Measurements from ENCODE around the gene TLR3. TPM values are rescaled to one million over a fixed set of nuclear protein-coding genes. Genes with fewer than 3 reads are reported as not detected.

TLR3 gene
- total RNA-seq, 1 experiment from 2014 or later: 9.7 TPM

DNA sequence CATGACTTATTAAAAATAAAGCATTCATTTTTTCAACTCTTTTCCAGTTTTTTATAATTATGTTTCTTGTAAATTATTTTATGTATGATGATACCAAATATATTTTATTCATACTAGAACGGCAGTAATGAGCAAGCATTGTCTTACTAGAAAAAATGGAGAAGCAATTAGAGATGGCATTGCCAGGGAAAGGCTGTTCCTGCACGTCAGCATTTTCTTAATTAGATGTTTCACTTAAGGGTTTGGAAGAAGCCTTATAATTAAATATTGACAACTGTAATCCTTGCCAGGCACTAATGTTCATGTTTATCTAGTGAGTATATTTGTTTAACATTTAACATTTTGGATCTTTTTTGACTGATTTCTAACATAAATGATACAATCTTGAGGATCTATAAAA is 52.1 kb downstream of the TLR3 start:
- Histone ChIP-seq H4K20me1 (ENCODE audit: insufficient read depth, low read depth, low read length) (no peaks in the 10 kb centered on the region), H3K27me3 (ENCODE audit: low read length) (no peaks in the 10 kb centered on the region), H2AFZ (ENCODE audit: low read length) (no peak overlapping the region), H3K4me1 (ENCODE audit: low read length) (no peaks in the 10 kb centered on the region), H3K9me3 (ENCODE audit: low read length) (no peaks in the 10 kb centered on the region), H3K36me3 (ENCODE audit: insufficient read depth, low read length) (no peaks in the 10 kb centered on the region), H3K79me2 (ENCODE audit: low read length) (no peaks in the 10 kb centered on the region), H3K4me2 (ENCODE audit: low read depth, low read length, poor library complexity, severe bottlenecking) (no peak overlapping the region), H3K9me2 (replicated peaks; ENCODE audit: insufficient read depth, low read length) (no peaks in the 10 kb centered on the region), H3K27ac (ENCODE audit: low read length) (no peak overlapping the region), H3K9ac (ENCODE audit: low read length) (no peak overlapping the region), H3K4me3 (ENCODE audit: low read length) (no peak overlapping the region)
- no peak for DNase-seq

DNA sequence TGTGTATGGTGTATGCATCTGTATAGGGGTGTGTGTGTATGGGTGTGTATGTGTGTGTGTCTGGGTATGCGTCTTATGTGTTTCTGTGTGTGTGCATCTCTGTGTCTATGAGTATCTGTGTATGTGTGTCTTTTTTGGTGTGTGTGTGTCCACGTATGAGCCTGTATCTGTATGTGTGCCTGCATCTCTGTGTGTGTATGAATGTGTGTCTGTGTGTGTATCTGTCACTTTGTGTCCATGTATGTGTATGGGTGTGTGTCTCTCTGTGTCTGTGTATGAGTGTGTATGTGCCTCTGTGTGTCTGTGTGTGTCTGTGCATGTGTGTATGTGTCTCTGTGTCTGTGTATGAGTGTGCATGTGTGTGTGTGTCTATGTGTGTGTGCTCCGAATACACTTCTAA is 59.9 kb downstream of the TLR3 start:
- Histone ChIP-seq H3K27me3 (ENCODE audit: low read length) (no peaks in the 10 kb centered on the region), H3K27ac (ENCODE audit: low read length) (no peak overlapping the region), H3K9ac (ENCODE audit: low read length) (no peak overlapping the region), H3K4me3 (ENCODE audit: low read length) (no peak overlapping the region), H3K36me3 (ENCODE audit: insufficient read depth, low read length) (no peaks in the 10 kb centered on the region), H3K4me2 (ENCODE audit: low read depth, low read length, poor library complexity, severe bottlenecking) (no peak overlapping the region), H3K9me3 (ENCODE audit: low read length) (no peaks in the 10 kb centered on the region), H3K9me2 (replicated peaks; ENCODE audit: insufficient read depth, low read length) (no peaks in the 10 kb centered on the region), H3K4me1 (ENCODE audit: low read length) (peaks cover 8% of the 10 kb centered on the region), H3K79me2 (ENCODE audit: low read length) (no peaks in the 10 kb centered on the region), H4K20me1 (ENCODE audit: insufficient read depth, low read depth, low read length) (no peaks in the 10 kb centered on the region), H2AFZ (ENCODE audit: low read length) (no peak overlapping the region)
- DNase-seq: no peak

DNA sequence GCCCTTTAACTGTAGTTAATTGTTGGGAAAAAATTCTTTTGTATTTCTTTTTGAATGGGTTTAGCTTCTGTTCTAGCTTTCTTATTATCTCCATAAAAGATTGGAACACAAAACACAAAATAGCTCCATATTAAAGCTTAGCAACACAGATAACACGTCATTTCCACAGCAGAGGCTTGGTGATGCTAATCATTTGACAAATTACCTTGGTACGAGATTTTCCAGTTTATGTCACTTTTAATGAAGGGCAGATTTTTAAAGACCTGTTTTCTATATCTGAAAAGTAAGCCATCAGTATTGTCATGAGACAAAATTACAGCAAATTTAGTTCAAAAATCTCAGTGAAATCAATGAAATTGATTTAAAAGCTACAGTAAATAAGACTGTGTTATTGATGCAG is 63.0 kb downstream of the TLR3 start:
- Histone ChIP-seq H4K20me1 (ENCODE audit: insufficient read depth, low read depth, low read length) (no peaks in the 10 kb centered on the region), H3K9me2 (replicated peaks; ENCODE audit: insufficient read depth, low read length) (no peaks in the 10 kb centered on the region), H3K36me3 (ENCODE audit: insufficient read depth, low read length) (no peaks in the 10 kb centered on the region), H3K27ac (ENCODE audit: low read length) (no peak overlapping the region), H3K4me1 (ENCODE audit: low read length) (peaks cover 14% of the 10 kb centered on the region), H3K79me2 (ENCODE audit: low read length) (no peaks in the 10 kb centered on the region), H3K4me2 (ENCODE audit: low read depth, low read length, poor library complexity, severe bottlenecking) (no peak overlapping the region), H3K27me3 (ENCODE audit: low read length) (no peaks in the 10 kb centered on the region), H3K9me3 (ENCODE audit: low read length) (no peaks in the 10 kb centered on the region), H3K9ac (ENCODE audit: low read length) (no peak overlapping the region), H3K4me3 (ENCODE audit: low read length) (no peak overlapping the region), H2AFZ (ENCODE audit: low read length) (no peak overlapping the region)
- no peak for DNase-seq

DNA sequence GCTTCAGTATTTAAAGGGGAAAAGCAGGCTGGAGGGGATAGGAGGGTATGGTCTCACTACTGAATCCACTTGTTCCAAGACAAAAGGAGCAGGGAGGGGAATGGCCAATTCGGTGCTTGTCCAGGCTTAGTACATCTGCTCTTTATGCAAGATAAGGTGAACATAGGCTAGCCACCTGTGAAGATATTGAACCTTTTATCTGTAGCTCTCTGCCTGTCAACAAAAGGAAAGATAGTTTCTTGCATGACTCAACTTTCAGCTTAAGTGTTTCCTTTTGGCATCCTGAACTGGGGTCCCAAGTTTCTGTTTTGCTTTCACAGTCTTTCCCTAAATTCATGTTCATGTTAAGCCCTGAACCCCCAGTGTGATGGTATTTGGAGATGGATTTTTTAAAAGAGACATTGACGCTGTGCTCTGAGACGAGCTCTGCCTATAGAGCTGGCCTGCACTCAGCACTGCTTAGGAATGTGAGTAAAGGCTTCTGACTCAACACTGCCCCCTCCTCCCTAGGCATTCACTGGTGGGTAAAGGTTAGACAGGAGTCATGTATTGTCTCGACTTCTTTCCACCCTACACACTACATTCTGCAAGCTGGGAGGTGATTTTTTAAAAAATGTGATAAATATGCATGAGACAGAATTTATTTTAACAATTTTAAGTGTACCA is 63.8 kb downstream of the TLR3 start:
- Histone ChIP-seq H3K9ac (ENCODE audit: low read length) (no peak overlapping the region), H3K27ac (ENCODE audit: low read length) (no peak overlapping the region), H4K20me1 (ENCODE audit: insufficient read depth, low read depth, low read length) (no peaks in the 10 kb centered on the region), H3K79me2 (ENCODE audit: low read length) (no peaks in the 10 kb centered on the region), H3K9me3 (ENCODE audit: low read length) (no peaks in the 10 kb centered on the region), H3K4me2 (ENCODE audit: low read depth, low read length, poor library complexity, severe bottlenecking) (no peak overlapping the region), H2AFZ (ENCODE audit: low read length) (no peak overlapping the region), H3K27me3 (ENCODE audit: low read length) (no peaks in the 10 kb centered on the region), H3K36me3 (ENCODE audit: insufficient read depth, low read length) (no peaks in the 10 kb centered on the region), H3K4me1 (ENCODE audit: low read length) (peaks cover 18% of the 10 kb centered on the region), H3K9me2 (replicated peaks; ENCODE audit: insufficient read depth, low read length) (no peaks in the 10 kb centered on the region), H3K4me3 (ENCODE audit: low read length) (no peak overlapping the region)
- peak; percentile 44 for DNase-seq

DNA sequence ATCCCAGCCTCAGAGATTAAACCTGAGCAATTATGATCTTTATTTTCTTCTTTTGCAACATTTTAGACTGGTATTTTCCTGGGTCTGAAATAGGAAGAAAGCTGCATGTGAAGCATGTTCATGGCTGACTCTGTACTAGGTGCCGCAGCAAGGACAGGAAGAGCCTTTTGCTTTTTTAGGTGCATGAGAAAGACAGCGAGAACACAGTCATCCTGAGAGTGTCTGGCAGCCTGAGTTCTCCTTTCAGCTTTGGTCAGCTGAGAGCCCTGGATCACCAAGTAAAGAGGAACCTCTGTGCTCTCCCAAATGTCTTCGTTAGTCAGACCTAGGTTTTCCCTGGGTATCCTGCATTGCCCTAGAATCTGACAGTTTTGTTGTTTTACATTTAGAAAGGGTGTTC is 65.3 kb downstream of the TLR3 start:
- Histone ChIP-seq H2AFZ (ENCODE audit: low read length) (peak overlapping the region; percentile 58), H4K20me1 (ENCODE audit: insufficient read depth, low read depth, low read length) (no peaks in the 10 kb centered on the region), H3K27ac (ENCODE audit: low read length) (no peak overlapping the region), H3K36me3 (ENCODE audit: insufficient read depth, low read length) (no peaks in the 10 kb centered on the region), H3K4me2 (ENCODE audit: low read depth, low read length, poor library complexity, severe bottlenecking) (peak overlapping the region; percentile 47), H3K27me3 (ENCODE audit: low read length) (no peaks in the 10 kb centered on the region), H3K9me2 (replicated peaks; ENCODE audit: insufficient read depth, low read length) (no peaks in the 10 kb centered on the region), H3K4me3 (ENCODE audit: low read length) (peak overlapping the region; percentile 7; the same call in 1 of the 2 replicates), H3K79me2 (ENCODE audit: low read length) (no peaks in the 10 kb centered on the region), H3K9ac (ENCODE audit: low read length) (0 out of 2 replicates have a peak overlapping the region, but pooled peaks have one; percentile 24), H3K4me1 (ENCODE audit: low read length) (peaks cover 28% of the 10 kb centered on the region), H3K9me3 (ENCODE audit: low read length) (no peaks in the 10 kb centered on the region)
- peak; percentile 45 for DNase-seq

DNA sequence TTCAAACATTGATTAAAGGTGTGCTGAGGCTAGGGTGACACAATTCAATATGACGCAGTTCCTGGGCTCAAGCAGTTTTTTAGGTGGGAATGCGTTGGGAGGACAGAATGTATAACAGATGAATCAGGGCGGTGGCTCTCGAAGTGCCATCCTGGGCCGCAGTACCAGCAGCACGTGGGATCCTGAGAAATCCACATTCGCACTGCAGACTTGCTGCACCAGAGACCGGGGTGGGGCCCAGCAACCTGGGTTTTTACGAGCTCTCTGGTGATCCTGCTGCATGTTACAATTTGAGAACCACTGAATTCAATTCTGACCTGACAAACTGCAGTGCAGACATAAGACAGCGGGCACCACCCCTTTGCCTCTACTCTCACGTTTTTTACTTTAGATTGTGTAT is 65.9 kb downstream of the TLR3 start:
- DNase-seq: no peak
- Histone ChIP-seq H4K20me1 (ENCODE audit: insufficient read depth, low read depth, low read length) (no peaks in the 10 kb centered on the region), H3K9me3 (ENCODE audit: low read length) (no peaks in the 10 kb centered on the region)

DNA sequence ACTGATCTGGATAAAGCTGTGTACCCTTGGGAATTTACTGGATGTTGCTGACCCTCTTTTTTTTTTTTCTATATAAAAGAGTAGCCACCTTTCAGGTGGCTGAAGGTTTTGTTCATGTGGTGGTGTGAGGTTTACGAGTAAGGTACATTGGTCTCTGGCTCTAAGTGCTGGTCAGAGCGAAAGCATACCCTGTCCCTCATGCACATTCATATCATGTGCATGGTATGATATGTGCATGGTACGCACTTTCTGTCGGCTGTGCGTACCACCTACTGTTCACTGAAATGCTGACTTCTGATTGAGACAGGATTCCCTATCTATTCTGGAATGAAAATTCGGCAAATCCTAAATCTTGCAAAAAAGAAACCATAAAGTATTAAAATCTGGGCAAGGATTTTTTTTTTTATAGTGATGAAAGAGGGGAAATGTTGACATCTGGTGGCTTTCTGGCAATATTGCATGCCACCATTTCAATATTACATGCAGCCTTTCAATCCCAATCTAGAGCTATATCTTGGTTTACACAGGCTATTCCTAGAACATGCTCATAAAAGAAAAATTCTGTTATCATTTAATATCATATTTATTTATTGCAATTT is 68.3 kb downstream of the TLR3 start:
- Histone ChIP-seq H3K4me2 (ENCODE audit: low read depth, low read length, poor library complexity, severe bottlenecking) (peak overlapping the region; percentile 70), H3K36me3 (ENCODE audit: insufficient read depth, low read length) (no peaks in the 10 kb centered on the region), H3K9ac (ENCODE audit: low read length) (no peak overlapping the region; the same call in 1 of the 2 replicates), H3K4me1 (ENCODE audit: low read length) (peaks cover 24% of the 10 kb centered on the region), H3K27ac (ENCODE audit: low read length) (no peak overlapping the region), H3K4me3 (ENCODE audit: low read length) (peak overlapping the region; percentile 54; the same call in 1 of the 2 replicates), H2AFZ (ENCODE audit: low read length) (peak overlapping the region; percentile 43; the same call in 1 of the 2 replicates), H3K9me3 (ENCODE audit: low read length) (no peaks in the 10 kb centered on the region), H3K9me2 (replicated peaks; ENCODE audit: insufficient read depth, low read length) (no peaks in the 10 kb centered on the region), H3K79me2 (ENCODE audit: low read length) (no peaks in the 10 kb centered on the region), H3K27me3 (ENCODE audit: low read length) (no peaks in the 10 kb centered on the region), H4K20me1 (ENCODE audit: insufficient read depth, low read depth, low read length) (no peaks in the 10 kb centered on the region)
- peak; percentile 65 for DNase-seq

More for the DNA sequence above, 65.9 kb downstream of the TLR3 start:
- Histone ChIP-seq H3K27me3 (ENCODE audit: low read length) (no peaks in the 10 kb centered on the region), H3K4me1 (ENCODE audit: low read length) (peaks cover 22% of the 10 kb centered on the region), H3K79me2 (ENCODE audit: low read length) (no peaks in the 10 kb centered on the region), H3K9ac (ENCODE audit: low read length) (no peak overlapping the region), H3K4me2 (ENCODE audit: low read depth, low read length, poor library complexity, severe bottlenecking) (no peak overlapping the region), H2AFZ (ENCODE audit: low read length) (no peak overlapping the region), H3K27ac (ENCODE audit: low read length) (no peak overlapping the region), H3K9me2 (replicated peaks; ENCODE audit: insufficient read depth, low read length) (no peaks in the 10 kb centered on the region), H3K36me3 (ENCODE audit: insufficient read depth, low read length) (no peaks in the 10 kb centered on the region), H3K4me3 (ENCODE audit: low read length) (no peak overlapping the region)
